22Rv1 (cell line): ENCODE results near the gene CYP1A1.

Experiments
- H3K27ac ChIP-seq: fragments of 450-650 bp; 2 replicates; pipeline ENCODE4 v1.5.1; 2017
- ZFX ChIP-seq: fragments of 450-650 bp; IDR thresholded peaks from 2 replicates; pipeline ENCODE4 v1.6.1; 2017; ENCODE audit warnings: antibody characterized with exemption, borderline replicate concordance
- TF ChIP-seq, protein P1 (sequence below): fragments of 450-650 bp; IDR thresholded peaks from 2 replicates; pipeline ENCODE4 v1.5.1; 2017; ENCODE audit warnings: mild to moderate bottlenecking

CYP1A1 gene

GRCh38 chr15:74725845-74726773 lies 781 bp upstream of the CYP1A1 start:
- TF ChIP-seq, protein P1, sequence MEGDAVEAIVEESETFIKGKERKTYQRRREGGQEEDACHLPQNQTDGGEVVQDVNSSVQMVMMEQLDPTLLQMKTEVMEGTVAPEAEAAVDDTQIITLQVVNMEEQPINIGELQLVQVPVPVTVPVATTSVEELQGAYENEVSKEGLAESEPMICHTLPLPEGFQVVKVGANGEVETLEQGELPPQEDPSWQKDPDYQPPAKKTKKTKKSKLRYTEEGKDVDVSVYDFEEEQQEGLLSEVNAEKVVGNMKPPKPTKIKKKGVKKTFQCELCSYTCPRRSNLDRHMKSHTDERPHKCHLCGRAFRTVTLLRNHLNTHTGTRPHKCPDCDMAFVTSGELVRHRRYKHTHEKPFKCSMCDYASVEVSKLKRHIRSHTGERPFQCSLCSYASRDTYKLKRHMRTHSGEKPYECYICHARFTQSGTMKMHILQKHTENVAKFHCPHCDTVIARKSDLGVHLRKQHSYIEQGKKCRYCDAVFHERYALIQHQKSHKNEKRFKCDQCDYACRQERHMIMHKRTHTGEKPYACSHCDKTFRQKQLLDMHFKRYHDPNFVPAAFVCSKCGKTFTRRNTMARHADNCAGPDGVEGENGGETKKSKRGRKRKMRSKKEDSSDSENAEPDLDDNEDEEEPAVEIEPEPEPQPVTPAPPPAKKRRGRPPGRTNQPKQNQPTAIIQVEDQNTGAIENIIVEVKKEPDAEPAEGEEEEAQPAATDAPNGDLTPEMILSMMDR = peak; percentile 34
- TF ChIP-seq ZFX = no peak
- H3K27ac ChIP-seq = peak overlapping the region; percentile 86

DNA sequence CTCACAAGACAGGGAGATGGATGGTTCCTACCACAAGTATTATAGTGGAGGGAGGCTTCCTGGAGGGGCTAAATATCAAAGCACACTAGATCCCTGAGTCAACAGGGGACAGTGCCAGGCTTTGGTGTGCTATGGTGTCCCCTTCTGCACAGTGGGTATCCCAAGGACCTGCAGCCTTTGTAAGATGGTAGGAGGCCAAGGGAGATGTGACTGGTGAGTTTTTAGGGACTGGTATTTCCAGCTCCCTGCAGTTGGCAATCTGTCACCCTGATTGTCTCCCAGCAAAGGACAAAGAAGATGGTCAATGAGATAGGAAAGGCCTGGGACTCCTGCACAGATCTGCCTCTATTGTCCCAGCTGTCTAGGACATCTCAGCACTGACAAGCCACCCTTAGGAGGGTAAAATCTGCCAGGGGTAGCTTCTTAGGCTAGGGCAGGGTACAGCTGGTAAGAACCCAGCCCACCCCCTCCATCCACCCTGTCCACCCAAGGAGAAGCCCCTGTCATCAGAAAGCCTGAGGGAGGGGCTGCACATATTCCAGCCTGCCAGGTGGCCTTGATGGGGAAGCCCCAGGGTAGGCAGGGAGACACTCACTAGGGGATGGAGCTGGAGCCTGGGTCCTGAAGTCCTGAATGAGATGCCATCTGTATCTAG lies 631 bp downstream of the CYP1A1 start:
- H3K27ac ChIP-seq = peak overlapping the region; percentile 86
- TF ChIP-seq, protein P1 = no peak
- no peak for TF ChIP-seq ZFX

DNA sequence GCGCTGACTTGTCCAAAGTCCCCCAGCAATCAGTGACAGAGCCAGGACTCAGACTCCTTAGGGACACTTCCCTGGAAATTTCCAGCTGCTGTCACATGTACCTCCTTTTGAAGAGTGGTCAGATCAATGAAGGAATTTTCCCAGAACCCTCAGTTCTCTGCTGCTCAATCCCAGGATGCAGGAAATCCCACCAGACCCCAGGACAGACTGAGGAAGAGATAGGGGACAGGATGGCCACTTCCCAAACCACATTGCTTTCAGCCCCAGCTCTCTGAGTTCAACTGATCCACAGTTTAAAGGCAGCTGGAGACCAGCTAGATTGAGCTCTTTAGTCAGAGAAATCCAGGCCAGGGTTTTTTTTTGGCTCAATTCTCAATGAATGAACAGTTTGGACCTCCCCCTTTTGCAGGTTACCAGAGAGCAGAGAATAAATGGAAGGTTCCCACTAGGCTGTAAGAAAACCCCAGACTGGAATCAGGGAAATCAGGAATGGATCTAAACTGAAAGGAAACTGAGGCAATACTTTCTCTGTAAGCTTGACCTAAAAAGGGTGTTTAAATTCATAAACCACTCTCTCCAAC lies 1.5 kb downstream of the CYP1A1 start:
- TF ChIP-seq, protein P1 = no peak
- no peak for TF ChIP-seq ZFX
- peak overlapping the region; percentile 86; the same call in 1 of the 2 replicates for H3K27ac ChIP-seq

DNA sequence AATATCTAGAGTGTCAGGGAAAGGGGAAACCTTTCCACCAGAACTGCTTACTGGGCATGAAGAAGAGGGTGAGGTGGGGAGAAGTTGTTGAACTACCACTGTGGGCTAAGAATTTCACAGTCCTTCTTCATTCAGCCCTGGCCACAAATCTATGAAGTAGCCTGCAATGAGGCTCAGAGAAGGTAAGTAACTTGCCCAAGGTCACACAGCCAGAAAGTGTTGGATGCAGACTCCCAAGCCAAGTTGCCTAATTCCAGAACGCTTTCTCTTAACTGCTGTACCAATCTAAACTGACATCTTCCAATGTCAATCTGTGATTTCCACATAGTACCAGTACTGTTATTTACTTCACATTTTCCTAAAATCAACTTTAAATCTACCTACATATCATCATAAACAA lies 2.1 kb downstream of the CYP1A1 start:
- TF ChIP-seq ZFX = no peak
- TF ChIP-seq, protein P1 = no peak
- no peak overlapping the region; the same call in 1 of the 2 replicates for H3K27ac ChIP-seq

DNA sequence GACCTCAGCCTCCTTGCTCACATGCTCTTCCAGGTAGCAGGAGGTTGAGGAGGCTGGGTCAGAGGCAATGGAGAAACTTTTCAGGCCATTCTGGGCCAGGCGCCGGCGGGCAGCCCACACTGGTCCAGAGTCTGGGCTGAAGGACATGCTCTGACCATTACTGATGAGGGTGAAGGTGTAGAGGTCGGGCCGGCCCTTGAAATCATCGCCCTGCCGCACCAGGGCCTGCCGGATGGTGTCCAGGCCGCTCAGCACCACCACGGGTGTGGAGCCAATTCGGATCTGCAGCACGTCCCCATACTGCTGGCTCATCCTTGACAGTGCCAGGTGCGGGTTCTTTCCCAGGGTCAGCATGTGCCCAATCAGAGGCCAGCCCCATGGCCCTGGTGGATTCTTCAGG lies 2.7 kb downstream of the CYP1A1 start:
- no peak overlapping the region; the same call in 1 of the 2 replicates for H3K27ac ChIP-seq
- TF ChIP-seq, protein P1 = no peak
- TF ChIP-seq ZFX = no peak

DNA sequence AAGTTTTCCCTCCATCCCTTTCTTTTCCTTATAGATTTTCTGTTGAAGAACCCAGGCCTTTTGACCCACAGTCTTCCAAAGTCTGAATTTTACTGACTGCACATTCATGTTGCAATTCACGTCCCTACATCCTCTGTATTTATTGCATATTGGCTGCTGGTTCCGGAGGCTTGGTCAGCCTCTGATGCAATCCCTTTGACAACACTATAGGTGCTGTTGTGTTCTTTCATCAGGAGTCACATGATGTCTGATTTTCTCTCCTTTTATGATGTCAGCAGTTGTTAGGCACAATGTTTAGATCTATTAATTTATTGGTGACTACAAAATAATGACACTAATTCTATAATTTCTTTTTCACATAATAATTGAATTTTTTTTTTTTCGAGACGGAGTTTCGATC lies 8.7 kb downstream of the CYP1A1 start:
- TF ChIP-seq, protein P1 = no peak
- no peak for TF ChIP-seq ZFX
- 0 out of 2 replicates have a peak overlapping the region, but pooled peaks have one; percentile 15 for H3K27ac ChIP-seq
